GM23338 (cell line): Measurements from ENCODE around the gene C12orf56. TPM values are rescaled to one million over a fixed set of nuclear protein-coding genes. Genes with fewer than 3 reads are reported as not detected.
A peak's percentile ranks its signal among the peaks of the same experiment; 100 is the strongest.

ENCODE experiments used
- ATAC-seq: fragments of 200-7000 bp; cut with Tn5 transposase; 3 replicates; pipeline ENCODE4 v1.9.1; 2020
- DNase-seq: peaks from one replicate; pipeline ENCODE4 v3.0.0-alpha.2; 2015; ENCODE audit warnings: low spot score
- H2AFZ ChIP-seq: fragments of 200-600 bp; sonication (generic); 2 replicates; pipeline ENCODE4 v1.8.0; 2016; ENCODE audit warnings: antibody characterized with exemption, mild to moderate bottlenecking, moderate library complexity
- H3F3A ChIP-seq: fragments of 200-600 bp; sonication (generic); replicated peaks from 2 replicates; pipeline ENCODE4 v1.8.0; 2017; ENCODE audit warnings: antibody characterized with exemption, mixed run types, low read depth
- H3K27ac ChIP-seq: fragments of 200-600 bp; sonication (generic); 2 replicates; pipeline ENCODE4 v1.6.1; 2016; ENCODE audit warnings: low read depth
- H3K27me3 ChIP-seq: fragments of 200-600 bp; sonication (generic); 2 replicates; pipeline ENCODE4 v1.8.0; 2016; ENCODE audit warnings: mild to moderate bottlenecking, mixed run types, moderate library complexity; ENCODE audit not compliant: insufficient read depth
- H3K36me3 ChIP-seq: fragments of 200-600 bp; sonication (generic); 2 replicates; pipeline ENCODE4 v1.8.0; 2016; ENCODE audit warnings: mild to moderate bottlenecking; ENCODE audit not compliant: insufficient read depth
- H3K4me1 ChIP-seq: fragments of 200-600 bp; sonication (generic); 2 replicates; pipeline ENCODE4 v1.8.0; 2016; ENCODE audit warnings: mild to moderate bottlenecking, moderate library complexity; ENCODE audit not compliant: insufficient read depth
- H3K4me2 ChIP-seq: fragments of 200-600 bp; sonication (generic); 2 replicates; pipeline ENCODE4 v1.7.1; 2017; ENCODE audit warnings: mixed run types
- H3K4me3 ChIP-seq: fragments of 200-600 bp; sonication (generic); 2 replicates; pipeline ENCODE4 v1.6.1; 2016; ENCODE audit warnings: mixed run types
- H3K79me2 ChIP-seq: fragments of 200-600 bp; sonication (generic); replicated peaks from 2 replicates; pipeline ENCODE4 v1.8.0; 2017; ENCODE audit warnings: mild to moderate bottlenecking; ENCODE audit not compliant: insufficient read depth
- H3K9me2 ChIP-seq: fragments of 200-600 bp; sonication (generic); 2 replicates; pipeline ENCODE4 v1.8.0; 2017; ENCODE audit not compliant: insufficient read depth
- H4K20me1 ChIP-seq: fragments of 200-600 bp; sonication (generic); replicated peaks from 2 replicates; pipeline ENCODE4 v1.8.0; 2017; ENCODE audit warnings: mild to moderate bottlenecking; ENCODE audit not compliant: insufficient read depth
- H3K27ac Mint-ChIP-seq: 2 replicates; pipeline ENCODE4 v1.8.0; 2020; ENCODE audit warnings: inconsistent platforms, mild to moderate bottlenecking, moderate library complexity, mixed read lengths
- H3K27me3 Mint-ChIP-seq: 3 replicates; pipeline ENCODE4 v1.8.0; 2022; ENCODE audit warnings: low read depth, mild to moderate bottlenecking, moderate library complexity, mixed read lengths, inconsistent platforms; ENCODE audit not compliant: insufficient read depth, poor library complexity
- H3K36me3 Mint-ChIP-seq: 3 replicates; pipeline ENCODE4 v1.8.0; 2021; ENCODE audit warnings: low read depth, mild to moderate bottlenecking, inconsistent platforms, moderate library complexity, mixed read lengths
- H3K4me1 Mint-ChIP-seq: 3 replicates; pipeline ENCODE4 v1.8.0; 2020; ENCODE audit warnings: mild to moderate bottlenecking, inconsistent platforms, mixed read lengths
- H3K4me3 Mint-ChIP-seq: 3 replicates; pipeline ENCODE4 v1.8.0; 2021; ENCODE audit warnings: moderate library complexity, mild to moderate bottlenecking, inconsistent platforms, mixed read lengths
- H3K9me3 Mint-ChIP-seq: 3 replicates; pipeline ENCODE4 v1.8.0; 2020; ENCODE audit warnings: moderate library complexity, mild to moderate bottlenecking, inconsistent platforms, mixed read lengths
- CREB1 ChIP-seq: fragments of 250-450 bp; sonication (Bioruptor Pico); IDR thresholded peaks from 2 replicates; pipeline ENCODE4 v1.5.0; 2020; ENCODE audit warnings: low read depth, mild to moderate bottlenecking, moderate library complexity
- EZH2 ChIP-seq: fragments of 200-600 bp; sonication (generic); IDR thresholded peaks from one replicate; pipeline ENCODE4 v1.8.0; 2017; ENCODE audit warnings: antibody characterized with exemption, mild to moderate bottlenecking, low read depth; ENCODE audit not compliant: unreplicated experiment
- EZH2phosphoT487 ChIP-seq: fragments of 200-600 bp; sonication (generic); IDR thresholded peaks from one replicate; pipeline ENCODE4 v1.8.1; 2018; ENCODE audit warnings: antibody characterized with exemption; ENCODE audit not compliant: unreplicated experiment
- JUNB ChIP-seq: IDR thresholded peaks from one replicate; pipeline ENCODE4 v1.6.1; 2016; ENCODE audit warnings: antibody characterized with exemption; ENCODE audit not compliant: unreplicated experiment
- NANOG ChIP-seq: IDR thresholded peaks from 2 replicates; pipeline ENCODE4 v1.6.1; 2016; ENCODE audit warnings: antibody characterized with exemption, borderline replicate concordance
- POLR2AphosphoS5 ChIP-seq: IDR thresholded peaks from 2 replicates; pipeline ENCODE4 v1.6.1; 2016; ENCODE audit warnings: antibody characterized with exemption, low read depth
- STAT1 ChIP-seq: IDR thresholded peaks from one replicate; pipeline ENCODE4 v1.6.1; 2016; ENCODE audit warnings: antibody characterized with exemption; ENCODE audit not compliant: unreplicated experiment
- ZNF114 ChIP-seq: fragments of 250-450 bp; sonication (Bioruptor Pico); IDR thresholded peaks from 2 replicates; pipeline ENCODE4 v1.5.0; 2020; ENCODE audit warnings: mild to moderate bottlenecking, moderate library complexity
- ZNF331 ChIP-seq: fragments of 250-450 bp; sonication (Bioruptor Pico); IDR thresholded peaks from 2 replicates; pipeline ENCODE4 v1.5.0; 2020; ENCODE audit warnings: low read depth, mild to moderate bottlenecking, moderate library complexity
- polyA plus RNA-seq: library from polyadenylated mRNA; unstranded; fragments of >200 nt; fragmentation: Nextera tagmentation; extraction: Ambion mirVana; gene quantifications from 2 replicates; pipeline ENCODE4 v1.2.1, GENCODE V29; 2016
- total RNA-seq: library from RNA; depleted of rRNA; stranded (reverse); fragments of >200 nt; shearing (Covaris generic); gene quantifications from 2 replicates; pipeline ENCODE4 v1.2.3, GENCODE V29; 2014
- TF ChIP-seq, protein P1 (sequence below): fragments of 250-450 bp; sonication (Bioruptor Pico); IDR thresholded peaks from 2 replicates; pipeline ENCODE4 v1.5.0; 2020; ENCODE audit warnings: mild to moderate bottlenecking, moderate library complexity
- TF ChIP-seq, protein P2 (sequence below): IDR thresholded peaks from one replicate; pipeline ENCODE4 v1.6.1; 2018; ENCODE audit warnings: antibody characterized with exemption; ENCODE audit not compliant: unreplicated experiment
- TF ChIP-seq, protein P3 (sequence below): IDR thresholded peaks from 2 replicates; pipeline ENCODE4 v1.6.1; 2016; ENCODE audit warnings: antibody characterized with exemption
- TF ChIP-seq, protein P4 (sequence below), 2 experiments: fragments of 200-600 bp in 1 of 2; sonication (generic) in 1 of 2; conservative IDR thresholded peaks; 2 replicates each; pipeline versions ENCODE4 v1.5.1 to v1.6.1; 2016 to 2017; ENCODE audit warnings: antibody characterized with exemption in 2 of 2, low read depth in 2 of 2, mild to moderate bottlenecking in 2 of 2, moderate library complexity in 1 of 2

The C12orf56 gene
- total and polyA plus RNA-seq, 2 experiments from 2014 or later = 6.4 to 9.3 TPM

DNA sequence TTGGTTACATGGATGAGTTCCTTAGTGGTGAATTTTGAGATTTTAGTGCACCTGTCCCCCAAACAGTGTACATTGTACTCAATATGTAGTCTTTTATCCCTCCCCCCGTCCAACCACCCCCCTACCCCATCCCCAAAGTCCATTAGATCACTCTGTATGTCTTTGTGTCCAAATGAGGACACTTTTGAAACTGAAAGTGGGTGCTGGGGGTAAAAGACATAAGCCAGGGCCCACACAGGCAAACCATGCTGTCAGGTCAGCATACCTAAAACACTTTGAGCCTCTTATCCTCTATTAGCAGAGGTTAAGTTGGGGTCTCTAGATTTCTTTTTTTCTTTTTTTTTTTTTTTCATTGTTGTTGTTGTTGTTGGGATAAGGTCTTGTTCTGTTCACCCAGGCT is 137.2 kb downstream of the C12orf56 start:
- Mint-ChIP-seq H3K9me3 (no peaks in the 10 kb centered on the region), H3K36me3 (no peaks in the 10 kb centered on the region), H3K27me3 (peaks cover 3% of the 10 kb centered on the region), H3K4me3 (no peak overlapping the region), H3K4me1 (no peaks in the 10 kb centered on the region), H3K27ac (no peak overlapping the region)
- TF ChIP-seq, protein P1, sequence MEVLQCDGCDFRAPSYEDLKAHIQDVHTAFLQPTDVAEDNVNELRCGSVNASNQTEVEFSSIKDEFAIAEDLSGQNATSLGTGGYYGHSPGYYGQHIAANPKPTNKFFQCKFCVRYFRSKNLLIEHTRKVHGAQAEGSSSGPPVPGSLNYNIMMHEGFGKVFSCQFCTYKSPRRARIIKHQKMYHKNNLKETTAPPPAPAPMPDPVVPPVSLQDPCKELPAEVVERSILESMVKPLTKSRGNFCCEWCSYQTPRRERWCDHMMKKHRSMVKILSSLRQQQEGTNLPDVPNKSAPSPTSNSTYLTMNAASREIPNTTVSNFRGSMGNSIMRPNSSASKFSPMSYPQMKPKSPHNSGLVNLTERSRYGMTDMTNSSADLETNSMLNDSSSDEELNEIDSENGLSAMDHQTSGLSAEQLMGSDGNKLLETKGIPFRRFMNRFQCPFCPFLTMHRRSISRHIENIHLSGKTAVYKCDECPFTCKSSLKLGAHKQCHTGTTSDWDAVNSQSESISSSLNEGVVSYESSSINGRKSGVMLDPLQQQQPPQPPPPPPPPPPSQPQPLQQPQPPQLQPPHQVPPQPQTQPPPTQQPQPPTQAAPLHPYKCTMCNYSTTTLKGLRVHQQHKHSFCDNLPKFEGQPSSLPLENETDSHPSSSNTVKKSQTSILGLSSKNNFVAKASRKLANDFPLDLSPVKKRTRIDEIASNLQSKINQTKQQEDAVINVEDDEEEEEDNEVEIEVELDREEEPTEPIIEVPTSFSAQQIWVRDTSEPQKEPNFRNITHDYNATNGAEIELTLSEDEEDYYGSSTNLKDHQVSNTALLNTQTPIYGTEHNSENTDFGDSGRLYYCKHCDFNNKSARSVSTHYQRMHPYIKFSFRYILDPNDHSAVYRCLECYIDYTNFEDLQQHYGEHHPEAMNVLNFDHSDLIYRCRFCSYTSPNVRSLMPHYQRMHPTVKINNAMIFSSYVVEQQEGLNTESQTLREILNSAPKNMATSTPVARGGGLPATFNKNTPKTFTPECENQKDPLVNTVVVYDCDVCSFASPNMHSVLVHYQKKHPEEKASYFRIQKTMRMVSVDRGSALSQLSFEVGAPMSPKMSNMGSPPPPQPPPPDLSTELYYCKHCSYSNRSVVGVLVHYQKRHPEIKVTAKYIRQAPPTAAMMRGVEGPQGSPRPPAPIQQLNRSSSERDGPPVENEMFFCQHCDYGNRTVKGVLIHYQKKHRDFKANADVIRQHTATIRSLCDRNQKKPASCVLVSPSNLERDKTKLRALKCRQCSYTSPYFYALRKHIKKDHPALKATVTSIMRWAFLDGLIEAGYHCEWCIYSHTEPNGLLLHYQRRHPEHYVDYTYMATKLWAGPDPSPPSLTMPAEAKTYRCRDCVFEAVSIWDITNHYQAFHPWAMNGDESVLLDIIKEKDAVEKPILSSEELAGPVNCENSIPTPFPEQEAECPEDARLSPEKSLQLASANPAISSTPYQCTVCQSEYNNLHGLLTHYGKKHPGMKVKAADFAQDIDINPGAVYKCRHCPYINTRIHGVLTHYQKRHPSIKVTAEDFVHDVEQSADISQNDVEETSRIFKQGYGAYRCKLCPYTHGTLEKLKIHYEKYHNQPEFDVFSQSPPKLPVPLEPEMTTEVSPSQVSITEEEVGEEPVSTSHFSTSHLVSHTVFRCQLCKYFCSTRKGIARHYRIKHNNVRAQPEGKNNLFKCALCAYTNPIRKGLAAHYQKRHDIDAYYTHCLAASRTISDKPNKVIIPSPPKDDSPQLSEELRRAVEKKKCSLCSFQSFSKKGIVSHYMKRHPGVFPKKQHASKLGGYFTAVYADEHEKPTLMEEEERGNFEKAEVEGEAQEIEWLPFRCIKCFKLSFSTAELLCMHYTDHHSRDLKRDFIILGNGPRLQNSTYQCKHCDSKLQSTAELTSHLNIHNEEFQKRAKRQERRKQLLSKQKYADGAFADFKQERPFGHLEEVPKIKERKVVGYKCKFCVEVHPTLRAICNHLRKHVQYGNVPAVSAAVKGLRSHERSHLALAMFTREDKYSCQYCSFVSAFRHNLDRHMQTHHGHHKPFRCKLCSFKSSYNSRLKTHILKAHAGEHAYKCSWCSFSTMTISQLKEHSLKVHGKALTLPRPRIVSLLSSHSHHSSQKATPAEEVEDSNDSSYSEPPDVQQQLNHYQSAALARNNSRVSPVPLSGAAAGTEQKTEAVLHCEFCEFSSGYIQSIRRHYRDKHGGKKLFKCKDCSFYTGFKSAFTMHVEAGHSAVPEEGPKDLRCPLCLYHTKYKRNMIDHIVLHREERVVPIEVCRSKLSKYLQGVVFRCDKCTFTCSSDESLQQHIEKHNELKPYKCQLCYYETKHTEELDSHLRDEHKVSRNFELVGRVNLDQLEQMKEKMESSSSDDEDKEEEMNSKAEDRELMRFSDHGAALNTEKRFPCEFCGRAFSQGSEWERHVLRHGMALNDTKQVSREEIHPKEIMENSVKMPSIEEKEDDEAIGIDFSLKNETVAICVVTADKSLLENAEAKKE (CRISPR knock-in tag) = no peak
- TF ChIP-seq, protein P2, sequence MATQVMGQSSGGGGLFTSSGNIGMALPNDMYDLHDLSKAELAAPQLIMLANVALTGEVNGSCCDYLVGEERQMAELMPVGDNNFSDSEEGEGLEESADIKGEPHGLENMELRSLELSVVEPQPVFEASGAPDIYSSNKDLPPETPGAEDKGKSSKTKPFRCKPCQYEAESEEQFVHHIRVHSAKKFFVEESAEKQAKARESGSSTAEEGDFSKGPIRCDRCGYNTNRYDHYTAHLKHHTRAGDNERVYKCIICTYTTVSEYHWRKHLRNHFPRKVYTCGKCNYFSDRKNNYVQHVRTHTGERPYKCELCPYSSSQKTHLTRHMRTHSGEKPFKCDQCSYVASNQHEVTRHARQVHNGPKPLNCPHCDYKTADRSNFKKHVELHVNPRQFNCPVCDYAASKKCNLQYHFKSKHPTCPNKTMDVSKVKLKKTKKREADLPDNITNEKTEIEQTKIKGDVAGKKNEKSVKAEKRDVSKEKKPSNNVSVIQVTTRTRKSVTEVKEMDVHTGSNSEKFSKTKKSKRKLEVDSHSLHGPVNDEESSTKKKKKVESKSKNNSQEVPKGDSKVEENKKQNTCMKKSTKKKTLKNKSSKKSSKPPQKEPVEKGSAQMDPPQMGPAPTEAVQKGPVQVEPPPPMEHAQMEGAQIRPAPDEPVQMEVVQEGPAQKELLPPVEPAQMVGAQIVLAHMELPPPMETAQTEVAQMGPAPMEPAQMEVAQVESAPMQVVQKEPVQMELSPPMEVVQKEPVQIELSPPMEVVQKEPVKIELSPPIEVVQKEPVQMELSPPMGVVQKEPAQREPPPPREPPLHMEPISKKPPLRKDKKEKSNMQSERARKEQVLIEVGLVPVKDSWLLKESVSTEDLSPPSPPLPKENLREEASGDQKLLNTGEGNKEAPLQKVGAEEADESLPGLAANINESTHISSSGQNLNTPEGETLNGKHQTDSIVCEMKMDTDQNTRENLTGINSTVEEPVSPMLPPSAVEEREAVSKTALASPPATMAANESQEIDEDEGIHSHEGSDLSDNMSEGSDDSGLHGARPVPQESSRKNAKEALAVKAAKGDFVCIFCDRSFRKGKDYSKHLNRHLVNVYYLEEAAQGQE = no peak
- TF ChIP-seq, protein P3, sequence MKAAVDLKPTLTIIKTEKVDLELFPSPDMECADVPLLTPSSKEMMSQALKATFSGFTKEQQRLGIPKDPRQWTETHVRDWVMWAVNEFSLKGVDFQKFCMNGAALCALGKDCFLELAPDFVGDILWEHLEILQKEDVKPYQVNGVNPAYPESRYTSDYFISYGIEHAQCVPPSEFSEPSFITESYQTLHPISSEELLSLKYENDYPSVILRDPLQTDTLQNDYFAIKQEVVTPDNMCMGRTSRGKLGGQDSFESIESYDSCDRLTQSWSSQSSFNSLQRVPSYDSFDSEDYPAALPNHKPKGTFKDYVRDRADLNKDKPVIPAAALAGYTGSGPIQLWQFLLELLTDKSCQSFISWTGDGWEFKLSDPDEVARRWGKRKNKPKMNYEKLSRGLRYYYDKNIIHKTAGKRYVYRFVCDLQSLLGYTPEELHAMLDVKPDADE = no peak
- no peak for TF ChIP-seq EZH2
- TF ChIP-seq POLR2AphosphoS5 = no peak
- TF ChIP-seq ZNF331 = no peak
- no peak for TF ChIP-seq JUNB
- TF ChIP-seq STAT1 = no peak
- TF ChIP-seq EZH2phosphoT487 = no peak
- no peak for TF ChIP-seq ZNF114 (CRISPR knock-in tag)
- TF ChIP-seq, protein P4, sequence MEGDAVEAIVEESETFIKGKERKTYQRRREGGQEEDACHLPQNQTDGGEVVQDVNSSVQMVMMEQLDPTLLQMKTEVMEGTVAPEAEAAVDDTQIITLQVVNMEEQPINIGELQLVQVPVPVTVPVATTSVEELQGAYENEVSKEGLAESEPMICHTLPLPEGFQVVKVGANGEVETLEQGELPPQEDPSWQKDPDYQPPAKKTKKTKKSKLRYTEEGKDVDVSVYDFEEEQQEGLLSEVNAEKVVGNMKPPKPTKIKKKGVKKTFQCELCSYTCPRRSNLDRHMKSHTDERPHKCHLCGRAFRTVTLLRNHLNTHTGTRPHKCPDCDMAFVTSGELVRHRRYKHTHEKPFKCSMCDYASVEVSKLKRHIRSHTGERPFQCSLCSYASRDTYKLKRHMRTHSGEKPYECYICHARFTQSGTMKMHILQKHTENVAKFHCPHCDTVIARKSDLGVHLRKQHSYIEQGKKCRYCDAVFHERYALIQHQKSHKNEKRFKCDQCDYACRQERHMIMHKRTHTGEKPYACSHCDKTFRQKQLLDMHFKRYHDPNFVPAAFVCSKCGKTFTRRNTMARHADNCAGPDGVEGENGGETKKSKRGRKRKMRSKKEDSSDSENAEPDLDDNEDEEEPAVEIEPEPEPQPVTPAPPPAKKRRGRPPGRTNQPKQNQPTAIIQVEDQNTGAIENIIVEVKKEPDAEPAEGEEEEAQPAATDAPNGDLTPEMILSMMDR (conservative IDR thresholded peaks at IDR 0.05; ENCODE audit: low read depth in 2 of 2) = no peak
- no peak for TF ChIP-seq CREB1 (CRISPR knock-in tag)
- no peak for TF ChIP-seq NANOG
- Histone ChIP-seq H2AFZ (0 out of 2 replicates have a peak overlapping the region, but pooled peaks have one; percentile 75), H3K27ac (no peak overlapping the region), H3F3A (no peaks in the 10 kb centered on the region), H3K4me1 (no peaks in the 10 kb centered on the region), H3K79me2 (no peaks in the 10 kb centered on the region), H3K4me2 (no peak overlapping the region), H4K20me1 (no peaks in the 10 kb centered on the region), H3K9me2 (no peaks in the 10 kb centered on the region), H3K4me3 (no peak overlapping the region), H3K27me3 (no peaks in the 10 kb centered on the region), H3K36me3 (no peaks in the 10 kb centered on the region)
- ATAC-seq (no peak), DNase-seq (no peak)
